GM18867 (cell line): Measurements from ENCODE around the gene C14orf132.
A peak's percentile ranks its signal among the peaks of the same experiment; 100 is the strongest.
"Not testable (repeated sequence)": the region's sequence is repeated elsewhere in the genome, so short reads cannot be mapped to it uniquely, and the experiment has no call there.

ENCODE experiments used
- ATAC-seq: cut with Tn5 transposase; IDR thresholded peaks from one replicate; pipeline ENCODE4 v1.9.1; 2021; ENCODE audit warnings: mild to moderate bottlenecking, moderate library complexity; ENCODE audit not compliant: unreplicated experiment

C14orf132 gene

GRCh38 chr14:96058576-96059200, 19.5 kb downstream of the C14orf132 start:
- ATAC-seq, result no peak

GRCh38 chr14:96059519-96060135, 20.5 kb downstream of the C14orf132 start:
- no peak for ATAC-seq

GRCh38 chr14:96060186-96060933, 21.2 kb downstream of the C14orf132 start:
- ATAC-seq, result no peak

GRCh38 chr14:96062010-96062409, 22.8 kb downstream of the C14orf132 start:
- no peak for ATAC-seq

- no peak for ATAC-seq
Observed at GRCh38 chr14:96062506-96062905, 23.3 kb downstream of the C14orf132 start.

- no peak for ATAC-seq
Observed at GRCh38 chr14:96064866-96065265, 25.7 kb downstream of the C14orf132 start.

GRCh38 chr14:96065661-96066459, 26.7 kb downstream of the C14orf132 start:
- ATAC-seq, result no peak

- ATAC-seq, result no peak
Observed at GRCh38 chr14:96066976-96067375, 27.8 kb downstream of the C14orf132 start.

- no peak for ATAC-seq
Observed at GRCh38 chr14:96067985-96068930, 29.1 kb downstream of the C14orf132 start.

- no peak for ATAC-seq
Observed at GRCh38 chr14:96069421-96069820, 30.3 kb downstream of the C14orf132 start.

GRCh38 chr14:96071561-96071960, 32.4 kb downstream of the C14orf132 start:
- ATAC-seq, result no peak

GRCh38 chr14:96072076-96072475, 32.9 kb downstream of the C14orf132 start:
- ATAC-seq, result no peak

GRCh38 chr14:96072746-96073145, 33.6 kb downstream of the C14orf132 start:
- no peak for ATAC-seq

GRCh38 chr14:96073260-96074039, 34.3 kb downstream of the C14orf132 start:
- not testable (repeated sequence) for ATAC-seq

GRCh38 chr14:96077983-96078624, 38.9 kb downstream of the C14orf132 start:
- peak; percentile 33 for ATAC-seq

GRCh38 chr14:96078625-96079016, 39.5 kb downstream of the C14orf132 start:
- ATAC-seq, result no peak

GRCh38 chr14:96079066-96079465, 39.9 kb downstream of the C14orf132 start:
- no peak for ATAC-seq

- no peak for ATAC-seq
Observed at GRCh38 chr14:96080571-96080970, 41.4 kb downstream of the C14orf132 start.

- no peak for ATAC-seq
Observed at GRCh38 chr14:96081224-96081623, 42.1 kb downstream of the C14orf132 start.
